Activated naive CD4-positive, alpha-beta T cell treated with anti-CD3 and anti-CD28 coated beads, Interleukin-2, amount 10 ng/mL, durations not matched to agents 7 days and 5 days (primary cell): ENCODE data around the gene PRKAR1B.

Experiments
- CTCF ChIA-PET: fragments of 350-600 bp; sonication (Branson Sonifier 250); formaldehyde crosslinking; loops from one replicate; lab custom pipeline; 2021; ENCODE audit warnings: antibody characterized with exemption; lab: Charles Lee
- DNase-seq: peaks from one replicate; pipeline ENCODE4 v3.0.0-alpha.2; 2020
- H3K27ac Mint-ChIP-seq: one replicate; pipeline ENCODE4 v1.8.0; 2021; ENCODE audit warnings: mild to moderate bottlenecking, moderate library complexity, mixed read lengths
- H3K27me3 Mint-ChIP-seq: one replicate; pipeline ENCODE4 v1.8.0; 2021; ENCODE audit warnings: mild to moderate bottlenecking, mixed read lengths
- H3K36me3 Mint-ChIP-seq: one replicate; pipeline ENCODE4 v1.8.0; 2021; ENCODE audit warnings: mixed read lengths
- H3K4me1 Mint-ChIP-seq: one replicate; pipeline ENCODE4 v1.8.0; 2021; ENCODE audit warnings: mixed read lengths
- H3K4me3 Mint-ChIP-seq: one replicate; pipeline ENCODE4 v1.8.0; 2021; ENCODE audit warnings: mild to moderate bottlenecking, moderate library complexity, mixed read lengths
- H3K9me3 Mint-ChIP-seq: one replicate; pipeline ENCODE4 v1.8.0; 2021; ENCODE audit warnings: mixed read lengths

The PRKAR1B gene

GRCh38 chr7:512541-513311 is 214.4 kb downstream of the PRKAR1B start:
- H3K27ac Mint-ChIP-seq = no peak overlapping the region

GRCh38 chr7:512146-512510 is 215.0 kb downstream of the PRKAR1B start:
- H3K4me1 Mint-ChIP-seq = no peaks in the 10 kb centered on the region
- peaks cover 31% of the 10 kb centered on the region for H3K27me3 Mint-ChIP-seq
- H3K36me3 Mint-ChIP-seq = no peaks in the 10 kb centered on the region
- no peaks in the 10 kb centered on the region for H3K9me3 Mint-ChIP-seq
- CTCF ChIA-PET = interaction anchor here (1.0 kb wide), 1 partner anchor 179 kb away, joined by 3 read pairs; no protein-coding TSS in a partner anchor
- no peak for DNase-seq
- no peak overlapping the region for H3K27ac Mint-ChIP-seq
- H3K4me3 Mint-ChIP-seq = no peak overlapping the region

More at GRCh38 chr7:512541-513311, 214.4 kb downstream of the PRKAR1B start:
- H3K4me1 Mint-ChIP-seq = peaks cover 2% of the 10 kb centered on the region
- no peaks in the 10 kb centered on the region for H3K36me3 Mint-ChIP-seq
- no peak overlapping the region for H3K4me3 Mint-ChIP-seq
- DNase-seq = no peak
- CTCF ChIA-PET = interaction anchor here (1.0 kb wide), 1 partner anchor 180 kb away, joined by 3 read pairs; no protein-coding TSS in a partner anchor
- no peaks in the 10 kb centered on the region for H3K9me3 Mint-ChIP-seq
- peaks cover 36% of the 10 kb centered on the region for H3K27me3 Mint-ChIP-seq

GRCh38 chr7:511476-512145 is 215.5 kb downstream of the PRKAR1B start:
- H3K4me3 Mint-ChIP-seq = no peak overlapping the region
- H3K27me3 Mint-ChIP-seq = peaks cover 26% of the 10 kb centered on the region
- no peak for DNase-seq
- H3K36me3 Mint-ChIP-seq = no peaks in the 10 kb centered on the region
- no peak overlapping the region for H3K27ac Mint-ChIP-seq
- no peaks in the 10 kb centered on the region for H3K4me1 Mint-ChIP-seq
- no peaks in the 10 kb centered on the region for H3K9me3 Mint-ChIP-seq
- CTCF ChIA-PET = interaction anchor here (1.0 kb wide), 1 partner anchor 179 kb away, joined by 3 read pairs; no protein-coding TSS in a partner anchor

- no peak overlapping the region for H3K27ac Mint-ChIP-seq
- no peaks in the 10 kb centered on the region for H3K4me1 Mint-ChIP-seq
- CTCF ChIA-PET = no interaction called here
- peaks cover 18% of the 10 kb centered on the region for H3K27me3 Mint-ChIP-seq
- H3K9me3 Mint-ChIP-seq = no peaks in the 10 kb centered on the region
- H3K4me3 Mint-ChIP-seq = no peak overlapping the region
- no peaks in the 10 kb centered on the region for H3K36me3 Mint-ChIP-seq
- no peak for DNase-seq
Observed at GRCh38 chr7:510782-511281, 216.2 kb downstream of the PRKAR1B start.

- no peaks in the 10 kb centered on the region for H3K4me1 Mint-ChIP-seq
- no peak overlapping the region for H3K4me3 Mint-ChIP-seq
- H3K27me3 Mint-ChIP-seq = peaks cover 14% of the 10 kb centered on the region
- H3K36me3 Mint-ChIP-seq = no peaks in the 10 kb centered on the region
- CTCF ChIA-PET = no interaction called here
- DNase-seq = no peak
- no peak overlapping the region for H3K27ac Mint-ChIP-seq
- H3K9me3 Mint-ChIP-seq = no peaks in the 10 kb centered on the region
Observed at GRCh38 chr7:510131-510481, 217.0 kb downstream of the PRKAR1B start.

- CTCF ChIA-PET = no interaction called here
- DNase-seq = no peak
- Mint-ChIP-seq H3K36me3 (no peaks in the 10 kb centered on the region), H3K4me1 (no peaks in the 10 kb centered on the region), H3K9me3 (no peaks in the 10 kb centered on the region), H3K27me3 (peaks cover 8% of the 10 kb centered on the region), H3K27ac (no peak overlapping the region), H3K4me3 (no peak overlapping the region)
Observed at GRCh38 chr7:509426-510130, 217.5 kb downstream of the PRKAR1B start.

GRCh38 chr7:508461-509170 is 218.5 kb downstream of the PRKAR1B start:
- H3K4me1 Mint-ChIP-seq = no peaks in the 10 kb centered on the region
- H3K27ac Mint-ChIP-seq = no peak overlapping the region
- peaks cover 3% of the 10 kb centered on the region for H3K27me3 Mint-ChIP-seq
- H3K9me3 Mint-ChIP-seq = no peaks in the 10 kb centered on the region
- CTCF ChIA-PET = no interaction called here
- no peak for DNase-seq
- no peak overlapping the region for H3K4me3 Mint-ChIP-seq
- H3K36me3 Mint-ChIP-seq = no peaks in the 10 kb centered on the region

GRCh38 chr7:507623-508300 is 219.3 kb downstream of the PRKAR1B start:
- no peaks in the 10 kb centered on the region for H3K36me3 Mint-ChIP-seq
- no peak for DNase-seq
- H3K4me3 Mint-ChIP-seq = no peak overlapping the region
- peaks cover 3% of the 10 kb centered on the region for H3K27me3 Mint-ChIP-seq
- no peaks in the 10 kb centered on the region for H3K4me1 Mint-ChIP-seq
- H3K9me3 Mint-ChIP-seq = no peaks in the 10 kb centered on the region
- H3K27ac Mint-ChIP-seq = no peak overlapping the region
- CTCF ChIA-PET = no interaction called here

- Mint-ChIP-seq H3K36me3 (no peaks in the 10 kb centered on the region), H3K9me3 (no peaks in the 10 kb centered on the region), H3K4me3 (no peak overlapping the region), H3K27ac (no peak overlapping the region), H3K27me3 (peaks cover 3% of the 10 kb centered on the region), H3K4me1 (no peaks in the 10 kb centered on the region)
- CTCF ChIA-PET = no interaction called here
- no peak for DNase-seq
Observed at GRCh38 chr7:506921-507622, 220.0 kb downstream of the PRKAR1B start.

- DNase-seq = no peak
- CTCF ChIA-PET = interaction anchor here (0.7 kb wide), 1 partner anchor 131 kb away, joined by 3 read pairs; no protein-coding TSS in a partner anchor
- Mint-ChIP-seq H3K4me1 (no peaks in the 10 kb centered on the region), H3K27me3 (peaks cover 3% of the 10 kb centered on the region), H3K36me3 (no peaks in the 10 kb centered on the region), H3K27ac (no peak overlapping the region), H3K4me3 (no peak overlapping the region), H3K9me3 (no peaks in the 10 kb centered on the region)
Observed at GRCh38 chr7:506391-506831, 220.7 kb downstream of the PRKAR1B start.

GRCh38 chr7:505171-505570 is 221.9 kb downstream of the PRKAR1B start:
- no peaks in the 10 kb centered on the region for H3K4me1 Mint-ChIP-seq
- H3K4me3 Mint-ChIP-seq = no peak overlapping the region
- CTCF ChIA-PET = no interaction called here
- H3K27me3 Mint-ChIP-seq = peaks cover 8% of the 10 kb centered on the region
- no peak for DNase-seq
- H3K27ac Mint-ChIP-seq = no peak overlapping the region
- H3K9me3 Mint-ChIP-seq = no peaks in the 10 kb centered on the region
- H3K36me3 Mint-ChIP-seq = no peaks in the 10 kb centered on the region

GRCh38 chr7:504221-505111 is 222.6 kb downstream of the PRKAR1B start:
- no peak for DNase-seq
- Mint-ChIP-seq H3K36me3 (no peaks in the 10 kb centered on the region), H3K27ac (no peak overlapping the region), H3K27me3 (peaks cover 8% of the 10 kb centered on the region), H3K4me3 (no peak overlapping the region), H3K9me3 (no peaks in the 10 kb centered on the region), H3K4me1 (no peaks in the 10 kb centered on the region)
- CTCF ChIA-PET = no interaction called here
